GM12891 (cell line): ENCODE results near the gene GRAP2.

Experiments
- DNase-seq: peaks from one replicate; pipeline ENCODE4 v3.0.0; 2011; ENCODE audit warnings: low spot score; ENCODE audit not compliant: insufficient read length
- FAIRE-seq: peaks from 2 replicates; lab custom pipeline; 2011; peaks lifted over from hg19 to GRCh38; lab: Jason Lieb, UNC
- PAX5 ChIP-seq: IDR thresholded peaks from 2 replicates; pipeline ENCODE4 v1.6.1; 2011; ENCODE audit warnings: low read length, moderate library complexity, mild to moderate bottlenecking; ENCODE audit not compliant: insufficient read depth, severe bottlenecking
- POLR2A ChIP-seq: IDR thresholded peaks from 2 replicates; pipeline ENCODE4 v1.6.1; 2011; ENCODE audit warnings: low read depth, low read length, control low read depth
- POLR2AphosphoS5 ChIP-seq: IDR thresholded peaks from 2 replicates; pipeline ENCODE4 v1.6.1; 2011; ENCODE audit warnings: low read depth, low read length, control low read depth
- POU2F2 ChIP-seq: IDR thresholded peaks from 2 replicates; pipeline ENCODE4 v1.6.1; 2011; ENCODE audit warnings: low read depth, mild to moderate bottlenecking, control low read depth, low read length, moderate library complexity
- SPI1 ChIP-seq: IDR thresholded peaks from 2 replicates; pipeline ENCODE4 v1.6.1; 2011; ENCODE audit warnings: low read depth, low read length, control low read depth
- TAF1 ChIP-seq: IDR thresholded peaks from 2 replicates; pipeline ENCODE4 v1.6.1; 2011; ENCODE audit warnings: low read depth, low read length, control low read depth

The GRAP2 gene

DNA sequence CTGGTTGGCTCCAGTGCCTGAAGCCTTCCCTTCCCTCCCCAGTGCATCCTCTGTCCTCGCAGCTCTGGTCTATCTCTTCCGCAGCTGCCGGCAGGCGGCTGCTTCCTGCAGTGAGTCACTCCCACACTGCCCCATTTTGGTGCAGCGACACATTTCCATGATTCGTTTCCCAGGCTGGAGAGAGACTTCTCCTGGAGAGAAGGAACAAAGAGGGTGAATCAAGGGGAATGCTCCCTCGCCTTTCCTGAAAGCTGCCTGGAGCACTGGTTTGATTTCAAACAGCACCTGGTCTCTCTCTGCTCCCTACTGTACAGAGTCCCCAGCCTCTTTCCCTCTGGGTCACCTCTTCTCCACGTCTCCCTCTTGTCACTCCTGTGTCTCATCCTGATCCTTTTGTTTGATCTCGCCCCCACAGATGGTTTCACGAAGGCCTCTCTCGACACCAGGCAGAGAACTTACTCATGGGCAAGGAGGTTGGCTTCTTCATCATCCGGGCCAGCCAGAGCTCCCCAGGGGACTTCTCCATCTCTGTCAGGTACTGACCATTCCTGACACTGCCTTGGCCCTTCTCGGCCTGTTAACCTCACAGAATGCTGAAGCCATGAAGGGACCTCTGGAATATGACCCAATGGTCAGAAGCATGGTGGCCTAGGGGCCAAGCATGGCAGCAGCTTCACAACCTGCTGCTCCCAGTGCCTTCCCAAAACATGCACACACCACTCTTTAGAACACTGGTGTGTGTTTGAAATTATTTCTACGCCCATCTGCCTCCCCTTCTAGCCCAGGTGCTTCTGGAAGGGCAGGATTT is 59.0 kb downstream of the GRAP2 start, which contains the start of gene TMA7B:
Gene TMA7B (plus strand): TSS at position 758 of the 808 bp plus-strand sequence. CDS start 3,978 bp downstream, outside the sequence.
- FAIRE-seq: peak; percentile 94
- TF ChIP-seq TAF1 (no peak), POLR2A (no peak), POLR2AphosphoS5 (no peak), PAX5 (no peak), SPI1 (no peak), POU2F2 (no peak)
- no peak for DNase-seq

DNA sequence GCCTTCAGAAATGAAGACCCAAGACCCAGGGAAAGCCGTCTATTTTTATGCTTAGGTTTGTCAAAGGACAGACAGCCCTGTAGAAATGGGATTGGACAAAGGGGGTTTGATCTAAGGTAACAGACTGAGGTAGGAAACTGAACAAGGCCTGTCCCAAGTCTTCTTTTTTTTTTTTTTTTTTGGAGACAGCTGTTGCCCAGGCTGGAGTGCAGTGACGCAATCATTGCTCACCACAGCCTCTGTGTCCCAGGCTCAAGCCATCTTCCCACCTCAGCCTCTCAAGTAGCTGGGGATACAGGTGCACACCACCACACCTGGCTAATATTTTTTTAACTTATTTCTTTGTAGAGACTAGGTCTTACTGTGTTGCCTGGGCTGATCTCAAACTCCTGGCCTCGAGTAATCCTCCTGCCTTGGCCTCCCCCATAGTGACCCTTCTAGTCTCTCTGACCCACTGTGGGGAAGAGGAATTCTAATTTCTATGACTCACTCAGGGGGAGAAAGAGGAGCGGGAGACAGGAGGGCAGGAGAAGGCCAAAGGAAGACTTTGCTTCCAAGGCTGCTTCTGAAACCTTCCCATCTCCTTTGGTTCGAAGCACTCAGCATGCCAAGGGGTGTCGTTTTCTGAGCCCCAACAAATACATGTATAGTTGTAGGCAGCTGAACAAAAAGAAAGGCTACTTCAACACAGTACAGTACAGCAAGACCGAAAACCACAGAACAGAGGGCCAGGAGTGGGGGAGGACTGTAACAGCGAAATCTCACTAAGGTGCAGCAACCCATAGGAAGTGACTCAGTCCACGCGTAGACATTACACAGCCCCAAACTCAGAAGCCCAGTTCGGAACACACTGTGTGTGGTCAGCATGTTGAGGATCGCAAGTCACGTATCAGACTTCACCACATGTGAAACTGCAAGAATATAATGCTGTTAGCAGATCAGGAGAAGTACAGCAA is 60.2 kb downstream of the GRAP2 start:
- TF ChIP-seq POLR2AphosphoS5 (no peak), SPI1 (peak; percentile 41; the same call in 1 of the 2 replicates), PAX5 (peak; percentile 83), TAF1 (no peak), POU2F2 (peak; percentile 58; the same call in 1 of the 2 replicates), POLR2A (no peak)
- peak; percentile 38 for DNase-seq
- peak; percentile 100 for FAIRE-seq

DNA sequence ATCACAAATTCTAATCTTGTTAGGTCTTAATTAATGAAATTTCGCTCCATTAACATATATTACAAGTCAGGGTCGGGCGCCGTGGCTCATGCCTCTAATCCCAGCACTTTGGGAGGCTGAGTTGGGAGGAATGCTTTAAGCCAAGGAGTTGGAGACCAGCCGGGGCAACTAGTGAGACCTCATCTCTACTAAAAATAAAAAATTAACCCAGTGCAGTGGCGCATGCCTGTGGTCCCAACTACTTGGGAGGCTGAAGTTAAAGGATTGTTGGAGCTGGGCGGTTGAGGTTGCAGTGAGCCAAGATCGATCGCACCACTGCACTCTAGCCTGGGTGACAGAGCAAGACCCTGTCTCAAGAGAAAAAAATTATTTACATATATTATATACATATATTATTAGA is 61.2 kb downstream of the GRAP2 start:
- DNase-seq (no peak), FAIRE-seq (no peak)
- TF ChIP-seq PAX5 (no peak), TAF1 (no peak), POU2F2 (no peak)

DNA sequence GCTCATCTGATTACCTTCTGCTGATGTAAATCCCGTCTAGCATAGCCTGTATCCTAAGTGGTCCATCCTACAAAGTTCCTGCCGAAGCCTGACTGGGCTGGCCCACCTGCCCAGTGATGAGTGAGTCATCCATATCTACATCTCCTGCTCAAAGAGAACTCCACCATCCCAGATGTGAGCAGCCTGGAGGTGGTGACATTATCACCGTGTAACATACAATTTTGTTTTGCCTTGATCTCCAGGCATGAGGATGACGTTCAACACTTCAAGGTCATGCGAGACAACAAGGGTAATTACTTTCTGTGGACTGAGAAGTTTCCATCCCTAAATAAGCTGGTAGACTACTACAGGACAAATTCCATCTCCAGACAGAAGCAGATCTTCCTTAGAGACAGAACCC is 64.9 kb downstream of the GRAP2 start:
- no peak for DNase-seq
- FAIRE-seq: no peak
- TF ChIP-seq POLR2AphosphoS5 (no peak), PAX5 (no peak)

DNA sequence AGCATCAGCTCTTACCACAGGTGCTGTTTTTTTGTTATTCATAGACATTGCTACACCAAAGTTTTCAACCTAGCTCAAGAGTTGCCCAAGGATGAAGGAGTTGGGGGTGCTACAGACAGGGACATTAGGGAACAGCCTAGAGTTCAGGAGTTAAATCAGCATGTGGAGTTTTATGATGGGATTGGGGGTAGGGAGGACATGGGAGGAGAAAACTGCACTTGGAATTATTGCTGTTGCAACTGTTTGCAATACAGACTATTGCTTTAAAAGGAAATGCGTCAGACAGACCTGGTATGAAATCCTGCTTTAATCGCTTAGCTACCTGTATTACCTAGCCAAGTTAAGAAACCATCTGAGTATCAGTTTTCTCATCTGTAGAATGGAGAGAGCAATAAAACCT is 65.6 kb downstream of the GRAP2 start:
- TF ChIP-seq POLR2AphosphoS5 (no peak), SPI1 (no peak), POU2F2 (no peak), POLR2A (no peak), TAF1 (no peak), PAX5 (no peak)

DNA sequence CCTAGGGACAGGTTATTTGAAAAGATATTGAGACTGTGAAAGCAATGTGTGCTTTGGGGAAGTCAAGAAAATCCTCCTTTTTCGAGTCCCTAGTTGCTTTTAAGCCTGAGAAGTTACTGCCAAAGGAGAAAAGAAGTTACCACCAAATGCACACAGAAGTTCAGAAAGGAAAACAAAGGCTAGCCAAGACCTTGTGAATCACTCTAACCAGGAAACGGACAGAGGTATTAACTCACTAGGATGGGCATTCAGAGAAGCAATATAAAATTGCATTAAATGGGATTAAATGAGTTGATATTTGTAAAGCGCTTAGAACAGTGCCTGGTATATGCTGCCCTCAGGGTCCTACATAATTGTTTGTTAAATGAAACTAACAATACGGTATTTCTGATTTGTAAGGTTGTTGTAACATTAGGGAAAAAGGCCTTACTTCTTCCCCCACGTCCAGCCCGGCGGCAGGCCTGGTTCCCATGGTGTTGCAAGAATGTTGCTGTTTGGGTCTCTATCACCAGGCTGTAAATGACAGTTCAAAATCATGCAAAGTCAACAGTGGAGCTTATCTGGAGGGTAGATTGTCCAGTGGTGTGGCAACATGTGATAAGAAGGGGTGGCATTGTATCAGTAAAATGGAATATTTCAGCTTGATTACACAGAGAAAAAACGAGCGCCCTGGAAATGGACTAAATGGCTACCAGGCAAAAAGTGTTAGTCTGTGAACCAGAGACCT is 66.4 kb downstream of the GRAP2 start:
- TF ChIP-seq PAX5 (no peak), SPI1 (no peak), POLR2AphosphoS5 (no peak), POU2F2 (no peak), POLR2A (no peak), TAF1 (no peak)
- DNase-seq (no peak), FAIRE-seq (no peak)

More for the DNA sequence above, 65.6 kb downstream of the GRAP2 start:
- no peak for DNase-seq
- no peak for FAIRE-seq

DNA sequence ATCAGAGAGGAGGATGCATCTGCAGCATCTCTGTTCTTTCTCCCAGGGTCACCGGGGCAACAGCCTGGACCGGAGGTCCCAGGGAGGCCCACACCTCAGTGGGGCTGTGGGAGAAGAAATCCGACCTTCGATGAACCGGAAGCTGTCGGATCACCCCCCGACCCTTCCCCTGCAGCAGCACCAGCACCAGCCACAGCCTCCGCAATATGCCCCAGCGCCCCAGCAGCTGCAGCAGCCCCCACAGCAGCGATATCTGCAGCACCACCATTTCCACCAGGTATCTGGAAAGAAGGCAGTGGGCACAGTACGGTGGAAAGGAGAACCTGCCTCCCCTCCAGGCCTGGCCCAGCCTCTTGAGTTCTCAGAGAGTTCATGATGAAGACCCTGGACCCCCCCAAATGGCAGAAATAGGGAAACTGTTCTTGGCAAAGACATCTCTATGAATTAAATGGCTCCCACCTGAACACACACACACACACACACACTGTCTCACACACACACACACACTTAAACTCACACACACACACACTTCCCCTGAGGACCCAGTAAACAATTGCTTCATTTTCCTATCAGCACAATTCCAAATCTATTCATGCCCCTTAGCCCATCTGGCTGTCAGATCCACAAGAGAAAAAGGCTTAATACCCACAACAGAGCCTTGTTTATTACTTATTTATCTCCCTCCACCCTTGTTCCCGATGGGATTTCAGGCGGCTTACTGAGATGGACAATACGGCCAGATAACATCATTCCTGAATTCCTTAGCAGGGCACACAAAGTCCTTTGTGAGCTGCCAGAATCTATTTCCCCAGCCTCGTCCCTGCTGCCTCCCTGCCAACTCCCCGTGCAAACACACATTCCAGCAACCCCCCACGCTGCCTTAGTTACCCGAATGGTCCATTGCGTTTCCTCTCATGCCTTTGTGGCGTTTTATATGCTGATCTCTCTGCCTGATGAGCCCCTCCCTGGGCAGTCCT is 67.4 kb downstream of the GRAP2 start:
- FAIRE-seq: no peak
- no peak for DNase-seq
- no peak for TF ChIP-seq PAX5
- TF ChIP-seq POLR2A: no peak
- TF ChIP-seq TAF1: no peak
- TF ChIP-seq POLR2AphosphoS5: no peak
- no peak for TF ChIP-seq POU2F2
- TF ChIP-seq SPI1: no peak

DNA sequence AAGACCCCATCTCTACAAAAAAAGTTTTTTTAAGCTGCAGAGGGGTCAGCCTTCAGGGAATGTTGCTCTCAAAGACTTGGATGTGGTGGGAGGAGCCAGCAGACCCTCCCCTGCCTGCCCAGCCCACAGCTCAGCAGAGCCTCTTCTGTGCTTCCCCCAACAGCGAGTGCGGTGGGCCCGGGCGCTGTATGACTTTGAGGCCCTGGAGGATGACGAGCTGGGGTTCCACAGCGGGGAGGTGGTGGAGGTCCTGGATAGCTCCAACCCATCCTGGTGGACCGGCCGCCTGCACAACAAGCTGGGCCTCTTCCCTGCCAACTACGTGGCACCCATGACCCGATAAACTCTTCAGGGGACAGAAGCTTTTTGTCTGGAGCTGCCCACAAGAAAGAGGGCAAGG is 69.9 kb downstream of the GRAP2 start:
- TF ChIP-seq POU2F2 (no peak), POLR2AphosphoS5 (no peak), POLR2A (no peak), PAX5 (no peak), TAF1 (no peak), SPI1 (no peak)
- DNase-seq (no peak), FAIRE-seq (no peak)
